ENCODE measurements around the gene C6orf89.
A peak's percentile ranks its signal among the peaks of the same experiment; 100 is the strongest.
"Not testable (repeated sequence)": the region's sequence is repeated elsewhere in the genome, so short reads cannot be mapped to it uniquely, and the experiment has no call there.

C6orf89 gene

DNA sequence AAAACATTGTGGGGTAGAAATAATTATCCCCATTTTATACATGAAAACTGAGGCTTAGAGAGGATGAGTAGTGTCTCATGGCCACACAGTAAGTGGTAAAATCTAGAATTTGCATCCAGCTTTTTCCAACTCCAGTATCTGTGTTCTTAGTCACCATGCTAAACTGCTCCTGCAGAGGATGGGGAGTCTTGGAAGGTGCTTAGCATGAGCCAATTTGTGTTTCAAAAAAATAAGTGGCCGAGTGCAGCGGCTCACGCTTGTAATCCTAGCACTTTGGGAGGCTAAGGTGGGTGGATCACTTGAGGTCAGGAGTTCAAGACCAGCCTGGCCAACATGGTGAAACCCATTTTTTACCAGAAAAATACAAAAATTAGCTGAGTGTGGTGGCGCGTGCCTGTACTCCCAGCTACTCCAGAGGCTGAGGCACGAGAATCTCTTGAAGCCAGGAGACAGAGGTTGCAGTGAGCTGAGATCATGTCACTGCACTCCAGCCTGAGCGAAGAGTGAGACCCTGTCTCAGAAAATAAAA is 2.4 kb downstream of the C6orf89 start:
- Histone ChIP-seq H3K9me3 (ENCODE audit: insufficient read depth, low read depth, low read length) (no peaks in the 10 kb centered on the region), H4K20me1 (ENCODE audit: insufficient read depth, low read length, poor library complexity, severe bottlenecking) (no peaks in the 10 kb centered on the region), H3K4me1 (ENCODE audit: insufficient read depth, low read length, poor library complexity, severe bottlenecking) (peaks cover 47% of the 10 kb centered on the region), H3K36me3 (ENCODE audit: insufficient read depth, low read length) (no peaks in the 10 kb centered on the region), H3K27me3 (ENCODE audit: insufficient read depth, low read length, poor library complexity, severe bottlenecking) (no peaks in the 10 kb centered on the region), H3K9me2 (replicated peaks; ENCODE audit: low read depth, low read length) (no peaks in the 10 kb centered on the region), H3K79me2 (ENCODE audit: insufficient read depth, low read length) (peaks cover 56% of the 10 kb centered on the region), H3K9ac (ENCODE audit: low read depth, low read length, poor library complexity, severe bottlenecking) (peak overlapping the region; percentile 88), H3K4me2 (ENCODE audit: low read depth, low read length, poor library complexity, severe bottlenecking) (peak overlapping the region; percentile 98), H3K4me3 (ENCODE audit: low read length, poor library complexity, severe bottlenecking) (peak overlapping the region; percentile 94), H3F3A (ENCODE audit: low read depth) (0 out of 2 replicates have a peak, but pooled peaks cover 3% of the 10 kb centered on the region), H2AFZ (ENCODE audit: low read length) (no peak overlapping the region)
- TF ChIP-seq, protein P1, sequence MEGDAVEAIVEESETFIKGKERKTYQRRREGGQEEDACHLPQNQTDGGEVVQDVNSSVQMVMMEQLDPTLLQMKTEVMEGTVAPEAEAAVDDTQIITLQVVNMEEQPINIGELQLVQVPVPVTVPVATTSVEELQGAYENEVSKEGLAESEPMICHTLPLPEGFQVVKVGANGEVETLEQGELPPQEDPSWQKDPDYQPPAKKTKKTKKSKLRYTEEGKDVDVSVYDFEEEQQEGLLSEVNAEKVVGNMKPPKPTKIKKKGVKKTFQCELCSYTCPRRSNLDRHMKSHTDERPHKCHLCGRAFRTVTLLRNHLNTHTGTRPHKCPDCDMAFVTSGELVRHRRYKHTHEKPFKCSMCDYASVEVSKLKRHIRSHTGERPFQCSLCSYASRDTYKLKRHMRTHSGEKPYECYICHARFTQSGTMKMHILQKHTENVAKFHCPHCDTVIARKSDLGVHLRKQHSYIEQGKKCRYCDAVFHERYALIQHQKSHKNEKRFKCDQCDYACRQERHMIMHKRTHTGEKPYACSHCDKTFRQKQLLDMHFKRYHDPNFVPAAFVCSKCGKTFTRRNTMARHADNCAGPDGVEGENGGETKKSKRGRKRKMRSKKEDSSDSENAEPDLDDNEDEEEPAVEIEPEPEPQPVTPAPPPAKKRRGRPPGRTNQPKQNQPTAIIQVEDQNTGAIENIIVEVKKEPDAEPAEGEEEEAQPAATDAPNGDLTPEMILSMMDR (conservative IDR thresholded peaks at IDR 0.05; ENCODE audit: low read length), result no peak
- no peak for TF ChIP-seq EZH2phosphoT487 (IDR thresholded peaks at IDR 0.05; ENCODE audit: borderline replicate concordance)

DNA sequence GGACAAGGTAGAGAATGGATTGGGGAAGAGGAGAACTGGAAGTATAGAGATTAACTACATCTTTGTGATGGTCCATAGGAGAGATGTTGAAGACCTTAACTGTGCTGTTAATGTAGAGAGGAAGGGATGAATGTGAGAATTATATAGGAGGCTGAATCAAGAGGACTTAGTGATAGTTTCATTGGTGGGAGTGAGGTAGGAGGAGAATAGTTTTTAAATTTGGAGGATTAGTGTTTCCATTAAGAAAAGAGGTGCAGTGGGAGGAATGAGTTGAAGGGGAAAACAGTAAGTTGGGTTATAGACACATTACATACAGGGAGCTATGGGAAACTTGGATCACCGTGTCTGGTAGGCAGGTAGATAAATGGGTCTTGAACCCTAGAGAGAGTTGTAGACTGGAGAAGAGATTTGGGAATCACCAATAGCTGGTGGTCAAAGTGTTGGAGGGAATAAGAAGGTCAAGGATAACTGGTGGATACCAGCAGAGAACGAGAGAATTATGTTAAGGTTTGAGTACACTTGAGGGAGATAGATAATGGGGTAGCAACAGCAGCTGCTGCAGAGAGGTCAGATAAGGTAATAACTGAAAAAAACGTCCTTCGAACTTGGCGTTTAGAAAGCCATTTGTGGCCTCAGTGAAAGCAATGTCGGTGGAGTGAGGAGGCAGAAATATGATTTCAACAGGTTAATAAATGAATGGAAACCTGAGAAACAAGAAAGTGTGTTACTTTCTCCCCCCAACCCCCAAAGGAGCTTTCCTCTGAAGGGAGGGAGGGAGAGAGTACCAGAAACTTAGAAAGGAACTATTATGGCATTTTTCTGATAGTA is 3.1 kb downstream of the C6orf89 start:
- Histone ChIP-seq H3K9me3 (ENCODE audit: insufficient read depth, low read depth, low read length) (no peaks in the 10 kb centered on the region), H3K79me2 (ENCODE audit: insufficient read depth, low read length) (peaks cover 60% of the 10 kb centered on the region), H3F3A (ENCODE audit: low read depth) (0 out of 2 replicates have a peak, but pooled peaks cover 3% of the 10 kb centered on the region), H3K9me2 (replicated peaks; ENCODE audit: low read depth, low read length) (no peaks in the 10 kb centered on the region), H3K27me3 (ENCODE audit: insufficient read depth, low read length, poor library complexity, severe bottlenecking) (no peaks in the 10 kb centered on the region), H3K4me2 (ENCODE audit: low read depth, low read length, poor library complexity, severe bottlenecking) (peak overlapping the region; percentile 98), H3K9ac (ENCODE audit: low read depth, low read length, poor library complexity, severe bottlenecking) (peak overlapping the region; percentile 12), H3K4me3 (ENCODE audit: low read length, poor library complexity, severe bottlenecking) (peak overlapping the region; percentile 19), H3K4me1 (ENCODE audit: insufficient read depth, low read length, poor library complexity, severe bottlenecking) (peaks cover 47% of the 10 kb centered on the region), H2AFZ (ENCODE audit: low read length) (no peak overlapping the region), H3K36me3 (ENCODE audit: insufficient read depth, low read length) (no peaks in the 10 kb centered on the region), H4K20me1 (ENCODE audit: insufficient read depth, low read length, poor library complexity, severe bottlenecking) (no peaks in the 10 kb centered on the region)
- no peak for TF ChIP-seq EZH2phosphoT487 (IDR thresholded peaks at IDR 0.05; ENCODE audit: borderline replicate concordance)
- TF ChIP-seq, protein P1 (conservative IDR thresholded peaks at IDR 0.05; ENCODE audit: low read length), result no peak

DNA sequence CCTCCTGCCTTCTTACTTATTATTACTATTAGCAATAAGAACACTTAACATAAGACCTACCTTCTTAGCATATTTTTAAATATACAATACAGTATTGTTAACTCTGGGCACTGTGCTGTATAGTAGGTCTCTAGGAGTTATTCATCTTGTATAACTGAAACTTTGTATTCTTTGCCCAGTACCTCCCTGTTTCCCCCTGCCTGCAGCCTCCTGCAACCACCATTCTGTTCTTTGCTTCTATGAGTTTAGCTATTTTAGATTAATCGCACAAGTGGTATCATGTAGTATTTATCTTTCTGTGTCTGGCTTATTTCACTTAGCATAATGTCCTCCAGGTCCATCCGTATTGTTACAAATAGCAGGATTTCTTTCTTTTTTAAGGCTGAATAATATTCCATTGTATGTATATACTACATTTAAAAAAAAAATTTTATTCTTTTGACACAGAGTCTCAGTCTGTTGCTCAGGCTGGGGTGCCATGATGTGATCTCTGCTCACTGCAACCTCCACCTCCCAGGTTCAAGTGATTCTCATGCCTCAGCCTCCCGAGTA is 4.4 kb downstream of the C6orf89 start:
- Histone ChIP-seq H3K79me2 (ENCODE audit: insufficient read depth, low read length) (peaks cover 60% of the 10 kb centered on the region), H3K4me1 (ENCODE audit: insufficient read depth, low read length, poor library complexity, severe bottlenecking) (peaks cover 42% of the 10 kb centered on the region), H3K27me3 (ENCODE audit: insufficient read depth, low read length, poor library complexity, severe bottlenecking) (no peaks in the 10 kb centered on the region), H3K9ac (ENCODE audit: low read depth, low read length, poor library complexity, severe bottlenecking) (no peak overlapping the region), H3K9me2 (replicated peaks; ENCODE audit: low read depth, low read length) (no peaks in the 10 kb centered on the region), H3K9me3 (ENCODE audit: insufficient read depth, low read depth, low read length) (no peaks in the 10 kb centered on the region), H4K20me1 (ENCODE audit: insufficient read depth, low read length, poor library complexity, severe bottlenecking) (no peaks in the 10 kb centered on the region), H3F3A (ENCODE audit: low read depth) (0 out of 2 replicates have a peak, but pooled peaks cover 3% of the 10 kb centered on the region), H3K36me3 (ENCODE audit: insufficient read depth, low read length) (no peaks in the 10 kb centered on the region), H2AFZ (ENCODE audit: low read length) (no peak overlapping the region), H3K4me3 (ENCODE audit: low read length, poor library complexity, severe bottlenecking) (no peak overlapping the region), H3K4me2 (ENCODE audit: low read depth, low read length, poor library complexity, severe bottlenecking) (peak overlapping the region; percentile 98)
- TF ChIP-seq, protein P1 (conservative IDR thresholded peaks at IDR 0.05; ENCODE audit: low read length), result no peak
- no peak for TF ChIP-seq EZH2phosphoT487 (IDR thresholded peaks at IDR 0.05; ENCODE audit: borderline replicate concordance)

DNA sequence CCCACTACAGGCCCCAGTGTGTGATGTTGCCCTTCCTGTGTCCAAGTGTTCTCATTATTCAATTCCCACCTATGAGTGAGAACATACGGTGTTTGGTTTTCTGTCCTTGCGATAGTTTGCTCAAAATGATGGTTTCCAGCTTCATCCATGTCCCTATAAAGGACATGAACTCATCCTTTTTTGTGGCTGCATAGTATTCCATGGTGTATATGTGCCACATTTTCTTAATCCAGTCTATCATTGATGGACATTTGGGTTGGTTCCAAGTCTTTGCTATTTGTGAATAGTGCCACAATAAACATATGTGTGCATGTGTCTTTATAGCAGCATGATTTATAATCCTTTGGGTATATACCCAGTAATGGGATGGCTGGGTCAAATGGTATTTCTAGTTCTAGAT is 5.4 kb downstream of the C6orf89 start:
- not testable (repeated sequence) for H3K36me3 ChIP-seq (ENCODE audit: insufficient read depth, low read length); H3F3A ChIP-seq (ENCODE audit: low read depth); H3K4me3 ChIP-seq (ENCODE audit: low read length, poor library complexity, severe bottlenecking); H3K9ac ChIP-seq (ENCODE audit: low read depth, low read length, poor library complexity, severe bottlenecking); H2AFZ ChIP-seq (ENCODE audit: low read length); H3K4me2 ChIP-seq (ENCODE audit: low read depth, low read length, poor library complexity, severe bottlenecking); H3K27me3 ChIP-seq (ENCODE audit: insufficient read depth, low read length, poor library complexity, severe bottlenecking); H4K20me1 ChIP-seq (ENCODE audit: insufficient read depth, low read length, poor library complexity, severe bottlenecking); H3K9me3 ChIP-seq (ENCODE audit: insufficient read depth, low read depth, low read length); H3K9me2 ChIP-seq (replicated peaks; ENCODE audit: low read depth, low read length)
- Histone ChIP-seq H3K79me2 (ENCODE audit: insufficient read depth, low read length) (peaks cover 57% of the 10 kb centered on the region), H3K4me1 (ENCODE audit: insufficient read depth, low read length, poor library complexity, severe bottlenecking) (peaks cover 37% of the 10 kb centered on the region)

Data from Loucy (cell line).